Epithelial cell of esophagus (primary cell): Measurements from ENCODE around the gene CYB5D1.

ENCODE experiments used
- DNase-seq: peaks from one replicate; pipeline ENCODE4 v3.0.0; 2010; ENCODE audit warnings: low read depth
- H3K4me3 ChIP-seq: 2 replicates; pipeline ENCODE4 v1.5.1; 2011; ENCODE audit warnings: mild to moderate bottlenecking, low read length, control low read depth
- TF ChIP-seq, protein P1 (sequence below): IDR thresholded peaks from 2 replicates; pipeline ENCODE4 v1.5.1; 2011; ENCODE audit warnings: low read depth, mild to moderate bottlenecking, low read length, control low read depth, inconsistent platforms; ENCODE audit not compliant: insufficient read depth; ENCODE audit errors: missing control alignments

CYB5D1 gene

DNA sequence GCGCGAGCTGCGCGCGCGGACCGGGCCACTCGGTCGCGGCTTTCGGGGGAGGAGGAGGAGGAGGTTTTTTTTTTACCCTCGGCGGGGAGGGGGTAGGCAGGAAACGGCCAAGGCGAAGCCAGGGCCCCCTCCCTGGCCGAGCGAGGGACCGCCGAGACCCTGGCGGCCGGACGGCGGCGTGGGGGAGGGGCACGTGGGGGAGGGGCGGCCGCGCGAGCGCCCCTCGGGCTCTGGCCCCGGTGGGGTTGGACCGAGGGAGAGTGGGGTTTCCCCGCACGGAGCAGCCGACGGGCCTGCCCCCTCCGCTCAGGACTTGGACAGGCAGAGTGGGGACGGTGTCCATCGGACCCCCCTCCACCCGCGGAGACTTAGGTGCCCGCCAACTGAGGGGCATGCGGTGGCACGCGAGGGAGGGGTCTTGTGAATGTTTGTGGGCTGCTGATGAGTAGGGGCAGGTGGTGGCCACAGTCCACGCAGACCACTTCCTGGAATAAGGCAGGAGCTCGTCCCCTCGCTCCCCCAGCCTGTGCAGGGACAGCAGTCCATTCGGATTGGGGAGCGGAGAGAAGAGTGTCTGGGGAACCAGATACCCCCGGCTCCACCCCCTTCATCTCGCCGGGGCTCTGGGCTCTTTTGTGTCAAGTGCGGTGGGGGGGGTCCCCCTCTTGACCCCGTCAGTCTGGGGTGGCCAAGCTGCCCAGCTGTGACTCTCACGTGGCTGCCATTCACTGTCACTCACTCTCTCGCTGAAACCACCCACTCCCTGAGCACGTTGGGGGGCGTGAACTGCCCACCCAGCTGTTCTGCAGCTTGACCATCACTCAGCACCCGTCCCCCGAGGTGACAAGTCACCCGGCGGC is 27.8 kb downstream of the CYB5D1 start:
- DNase-seq = no peak
- H3K4me3 ChIP-seq = peak overlapping the region; percentile 82
- TF ChIP-seq, protein P1, sequence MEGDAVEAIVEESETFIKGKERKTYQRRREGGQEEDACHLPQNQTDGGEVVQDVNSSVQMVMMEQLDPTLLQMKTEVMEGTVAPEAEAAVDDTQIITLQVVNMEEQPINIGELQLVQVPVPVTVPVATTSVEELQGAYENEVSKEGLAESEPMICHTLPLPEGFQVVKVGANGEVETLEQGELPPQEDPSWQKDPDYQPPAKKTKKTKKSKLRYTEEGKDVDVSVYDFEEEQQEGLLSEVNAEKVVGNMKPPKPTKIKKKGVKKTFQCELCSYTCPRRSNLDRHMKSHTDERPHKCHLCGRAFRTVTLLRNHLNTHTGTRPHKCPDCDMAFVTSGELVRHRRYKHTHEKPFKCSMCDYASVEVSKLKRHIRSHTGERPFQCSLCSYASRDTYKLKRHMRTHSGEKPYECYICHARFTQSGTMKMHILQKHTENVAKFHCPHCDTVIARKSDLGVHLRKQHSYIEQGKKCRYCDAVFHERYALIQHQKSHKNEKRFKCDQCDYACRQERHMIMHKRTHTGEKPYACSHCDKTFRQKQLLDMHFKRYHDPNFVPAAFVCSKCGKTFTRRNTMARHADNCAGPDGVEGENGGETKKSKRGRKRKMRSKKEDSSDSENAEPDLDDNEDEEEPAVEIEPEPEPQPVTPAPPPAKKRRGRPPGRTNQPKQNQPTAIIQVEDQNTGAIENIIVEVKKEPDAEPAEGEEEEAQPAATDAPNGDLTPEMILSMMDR = no peak

DNA sequence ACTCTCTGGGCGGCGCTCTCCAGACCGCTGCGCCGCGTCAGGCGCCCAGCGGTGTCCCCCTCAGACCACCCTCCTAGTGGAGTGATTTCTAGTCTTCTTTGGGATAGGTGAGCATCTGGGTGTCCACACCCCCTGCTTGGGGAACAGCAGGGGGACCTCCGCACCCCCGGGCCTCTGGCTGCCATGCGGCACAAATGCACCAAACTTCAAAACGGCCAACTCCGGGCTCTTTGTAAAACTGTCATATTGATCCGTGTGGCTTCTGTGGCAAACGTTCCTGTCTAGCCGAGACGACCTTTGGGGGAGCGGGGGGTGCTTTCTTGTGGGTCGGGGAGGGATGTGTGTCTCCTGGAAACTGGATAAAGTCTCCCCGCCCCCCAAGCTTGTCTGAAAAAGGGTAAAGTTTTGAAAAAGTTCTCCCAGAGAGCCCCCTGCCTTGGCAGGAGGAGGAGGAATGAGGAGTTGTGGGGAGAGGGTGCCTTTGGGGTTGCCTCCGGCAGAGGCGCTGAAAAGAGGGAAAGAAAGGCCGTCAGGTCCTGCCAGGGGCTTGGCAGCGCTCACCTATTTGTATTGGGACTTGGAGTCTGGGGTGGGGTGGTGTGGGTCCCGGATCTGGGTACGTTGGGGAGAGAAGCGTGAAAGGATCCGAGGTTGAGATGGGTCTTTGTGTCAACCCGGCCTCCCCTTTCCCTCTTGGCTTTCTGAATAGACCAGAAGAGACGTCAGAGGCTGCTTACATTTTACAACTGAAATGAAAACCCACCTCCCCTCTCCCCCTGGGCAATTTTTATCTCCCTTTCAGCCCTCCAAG is 28.6 kb downstream of the CYB5D1 start:
- H3K4me3 ChIP-seq = peak overlapping the region; percentile 82
- no peak for DNase-seq
- TF ChIP-seq, protein P1 = no peak

DNA sequence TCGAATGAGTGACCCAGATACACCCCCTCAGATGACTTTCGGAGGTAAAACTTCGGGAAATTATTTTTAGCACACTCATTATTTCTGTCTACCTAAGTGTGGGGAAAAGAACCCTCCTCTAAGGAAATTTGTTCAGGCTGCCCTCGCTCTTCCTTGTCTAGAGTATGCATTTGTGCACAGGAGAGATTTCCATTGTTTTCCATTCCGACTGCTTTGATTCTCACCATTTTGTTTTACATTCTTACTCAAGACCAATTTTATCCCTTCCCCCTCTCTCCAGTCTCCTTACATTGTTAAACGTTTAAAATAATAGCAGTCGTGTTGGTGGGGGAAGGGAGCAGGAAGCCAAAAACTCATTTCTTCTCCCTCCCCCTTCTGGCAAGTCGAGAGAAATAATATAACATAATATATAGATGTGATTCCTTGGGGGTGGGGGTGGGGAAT is 29.3 kb downstream of the CYB5D1 start:
- no peak for DNase-seq
- TF ChIP-seq, protein P1 = peak; percentile 36
- H3K4me3 ChIP-seq = peak overlapping the region; percentile 82

DNA sequence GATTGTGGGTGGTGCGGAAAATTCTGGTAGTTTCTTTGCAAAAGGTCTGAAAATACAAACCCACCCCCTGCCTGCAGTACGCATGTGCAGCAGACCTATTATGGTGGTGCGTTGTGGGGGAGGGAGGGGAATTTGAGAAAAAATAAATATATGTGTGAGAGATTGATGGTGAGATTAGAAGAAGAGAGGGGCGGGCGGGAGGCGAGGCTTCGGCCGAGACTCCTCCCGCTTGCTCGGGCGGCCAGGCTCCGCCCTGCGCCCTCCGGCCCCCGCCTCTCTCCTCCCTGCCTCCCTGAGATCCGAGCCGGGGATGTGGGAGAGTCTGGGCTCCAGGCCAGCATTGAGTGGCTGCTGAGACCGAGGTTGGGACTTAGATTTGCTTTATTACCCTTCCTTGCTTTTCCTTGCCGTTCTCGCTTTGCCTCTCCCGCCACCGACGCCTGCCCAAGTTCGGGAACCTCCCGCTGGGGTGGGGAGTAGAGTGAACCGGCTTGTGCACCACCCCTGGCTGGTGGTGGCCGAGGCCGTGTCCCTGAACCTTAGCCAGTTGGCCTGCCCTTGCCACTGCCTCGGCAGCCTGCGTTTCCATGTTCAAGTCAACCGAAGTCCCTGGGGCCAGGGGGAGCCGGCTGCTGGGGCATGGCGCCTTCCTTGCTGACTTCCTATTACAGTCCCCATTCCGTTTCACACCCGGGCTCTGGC is 29.8 kb downstream of the CYB5D1 start:
- H3K4me3 ChIP-seq = peak overlapping the region; percentile 82
- peak; percentile 95 for DNase-seq
- TF ChIP-seq, protein P1 = no peak

DNA sequence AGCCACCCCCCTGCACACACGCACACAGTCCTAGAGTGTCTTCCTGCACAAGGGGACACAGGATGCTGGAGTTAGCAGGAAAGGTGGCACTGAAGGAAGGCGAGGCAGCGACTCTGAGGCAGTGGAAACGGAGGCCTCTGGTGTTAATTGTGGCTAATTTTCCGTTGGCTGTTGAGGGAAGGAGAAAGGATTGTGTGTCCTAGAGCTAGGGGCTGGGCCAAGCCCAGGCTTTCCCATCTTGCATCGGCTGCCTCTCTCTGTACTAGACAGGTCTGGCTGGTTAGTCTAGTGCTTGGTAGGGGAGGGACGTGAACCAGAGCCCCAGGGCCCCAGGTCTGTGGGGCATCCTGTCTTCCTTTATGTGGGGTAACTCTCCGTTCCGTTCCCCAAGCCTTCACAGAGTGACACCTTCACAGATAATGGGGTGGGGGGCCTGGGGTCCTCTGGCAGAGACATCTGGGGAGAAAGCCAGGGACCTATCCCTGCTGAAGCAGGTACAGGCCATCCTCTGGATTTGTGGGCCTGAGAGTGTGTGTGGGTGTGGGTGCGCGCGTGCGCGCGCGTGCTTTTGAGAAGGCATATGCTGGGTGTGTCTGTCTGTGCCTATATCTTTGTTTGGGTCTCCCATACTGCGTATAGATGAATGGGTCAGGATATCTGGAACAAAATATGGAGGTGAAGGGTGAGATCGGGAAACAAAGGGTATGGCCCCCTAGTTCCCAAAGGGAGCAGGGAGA is 30.5 kb downstream of the CYB5D1 start, which contains the start of gene CHD3:
CHD3 (plus strand) TSS at position 606 of the 737 bp plus-strand sequence. CDS start 212 bp downstream, outside the sequence.
- peak within 1 kb of the TSS; percentile 82 for H3K4me3 ChIP-seq
- TF ChIP-seq, protein P1 = no peak
- DNase-seq = peak; percentile 95
